OCI-LY7 (cell line): ENCODE results near the gene FN1. TPM values are rescaled to one million over a fixed set of nuclear protein-coding genes. Genes with fewer than 3 reads are reported as not detected.

Experiments
- BruUV-seq: library from RNA; stranded (reverse); fragments of 400-500 nt; replicated peaks from 2 replicates; lab custom pipeline; 2021; lab: Mats Ljungman, UMichigan
- CTCF ChIA-PET: fragments of 300-600 bp; sonication (Branson Sonifier 250); formaldehyde crosslinking; loops from one replicate; lab custom pipeline; 2022; ENCODE audit warnings: antibody characterized with exemption; ENCODE audit not compliant: unreplicated experiment; lab: Charles Lee
- POLR2A ChIA-PET: fragments of 300-600 bp; sonication (Branson Sonifier 250); formaldehyde crosslinking; loops from one replicate; lab custom pipeline; 2022; ENCODE audit warnings: antibody characterized with exemption; lab: Charles Lee
- DNase-seq: peaks from one replicate; pipeline ENCODE4 v3.0.0-alpha.2; 2015; ENCODE audit warnings: low spot score
- H2AFZ ChIP-seq: fragments of 200-600 bp; sonication (generic), shearing (Covaris generic); 2 replicates; pipeline ENCODE4 v1.6.1; 2014; ENCODE audit warnings: mild to moderate bottlenecking, antibody characterized with exemption, low read length, moderate library complexity
- H3K27ac ChIP-seq: fragments of 200-600 bp; sonication (generic); 2 replicates; pipeline ENCODE4 v1.5.1; 2014; ENCODE audit warnings: mixed run types, low read depth, mild to moderate bottlenecking, moderate library complexity, low read length, inconsistent platforms; ENCODE audit not compliant: poor library complexity, severe bottlenecking
- H3K36me3 ChIP-seq: fragments of 200-600 bp; sonication (generic); 2 replicates; pipeline ENCODE4 v1.6.1; 2014; ENCODE audit warnings: mild to moderate bottlenecking, antibody characterized with exemption, low read length, moderate library complexity, mixed read lengths; ENCODE audit not compliant: insufficient read depth
- H3K4me1 ChIP-seq: fragments of 200-600 bp; sonication (generic); 2 replicates; pipeline ENCODE4 v1.5.1; 2014; ENCODE audit warnings: mild to moderate bottlenecking, low read length; ENCODE audit not compliant: insufficient read depth, poor library complexity, severe bottlenecking
- H3K4me2 ChIP-seq: fragments of 200-600 bp; sonication (generic); 2 replicates; pipeline ENCODE4 v1.6.1; 2014; ENCODE audit warnings: mild to moderate bottlenecking, low read length
- H3K4me3 ChIP-seq: fragments of 200-600 bp; sonication (generic); 2 replicates; pipeline ENCODE4 v1.5.1; 2014; ENCODE audit warnings: mild to moderate bottlenecking, low read depth, low read length; ENCODE audit not compliant: poor library complexity, severe bottlenecking
- H3K79me2 ChIP-seq: fragments of 200-600 bp; sonication (generic); 2 replicates; pipeline ENCODE4 v1.6.1; 2016; ENCODE audit warnings: low read depth, mild to moderate bottlenecking, low read length, moderate library complexity, mixed read lengths; ENCODE audit not compliant: insufficient read depth
- H3K9me2 ChIP-seq: fragments of 200-600 bp; sonication (generic); 2 replicates; pipeline ENCODE4 v1.6.1; 2016; ENCODE audit warnings: mild to moderate bottlenecking, low read length, mixed read lengths; ENCODE audit not compliant: insufficient read depth
- H3K9me3 ChIP-seq: fragments of 200-600 bp; sonication (generic); 2 replicates; pipeline ENCODE4 v1.6.1; 2014; ENCODE audit warnings: mild to moderate bottlenecking, mixed run types, low read length, mixed read lengths
- H4K20me1 ChIP-seq: fragments of 200-600 bp; sonication (generic); 2 replicates; pipeline ENCODE4 v1.6.1; 2014; ENCODE audit warnings: mild to moderate bottlenecking, antibody characterized with exemption, low read length, moderate library complexity, mixed read lengths; ENCODE audit not compliant: insufficient read depth
- EZH2phosphoT487 ChIP-seq: fragments of 200-600 bp; sonication (generic); IDR thresholded peaks from 2 replicates; pipeline ENCODE4 v1.6.1; 2018; ENCODE audit warnings: low read depth, borderline replicate concordance, mild to moderate bottlenecking, mixed run types, antibody characterized with exemption, low read length, moderate library complexity, mixed read lengths
- intact Hi-C: fragments of 100-400 bp; cut with micrococcal nuclease; formaldehyde crosslinking; loops from one replicate; pipeline ENCODE4 v1.10.0; 2022; ENCODE audit not compliant: unreplicated experiment
- total RNA-seq, 2 experiments: library from RNA; depleted of rRNA in 1 of 2; stranded (reverse); fragments of >200 nt in 1 of 2; shearing (Covaris generic) in 1 of 2; gene quantifications; 2 replicates each; pipeline ENCODE4 v1.2.3, GENCODE V29; 2014 to 2022
- TF ChIP-seq, protein P1 (sequence below): fragments of 200-600 bp; sonication (generic); conservative IDR thresholded peaks from 2 replicates; pipeline ENCODE4 v1.5.1; 2014; ENCODE audit warnings: mild to moderate bottlenecking, antibody characterized with exemption, low read length, moderate library complexity, mixed read lengths

Gene FN1
- total RNA-seq, 2 experiments from 2014 or later = 1.3 TPM; not detected in 1

DNA sequence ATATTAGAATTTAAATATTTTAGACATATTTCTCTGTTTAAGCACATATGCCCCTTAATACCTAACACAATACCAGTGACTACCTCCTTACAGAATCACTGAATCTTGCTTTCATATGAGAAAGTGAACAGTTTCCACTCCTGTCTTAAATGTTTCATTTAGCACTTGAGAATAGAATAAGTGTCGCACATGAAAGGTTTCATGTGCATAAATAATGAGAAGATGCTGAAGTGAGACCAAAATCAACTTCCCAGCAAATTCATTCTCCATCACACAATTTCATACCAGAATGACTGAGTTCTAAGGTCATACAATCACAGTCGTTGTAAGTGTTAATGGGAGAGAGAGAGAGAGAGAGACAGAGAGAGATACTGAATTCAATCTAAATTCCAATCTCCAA, 72.8 kb downstream of the FN1 start:
- Histone ChIP-seq H3K4me1 (no peaks in the 10 kb centered on the region), H2AFZ (no peak overlapping the region), H3K9me2 (no peaks in the 10 kb centered on the region), H3K79me2 (no peaks in the 10 kb centered on the region), H3K36me3 (peaks cover 80% of the 10 kb centered on the region), H3K4me3 (no peak overlapping the region), H3K9me3 (no peaks in the 10 kb centered on the region), H4K20me1 (no peaks in the 10 kb centered on the region), H3K4me2 (no peak overlapping the region), H3K27ac (no peak overlapping the region)
- intact Hi-C loops = no loop called here
- no peak for DNase-seq
- ChIA-PET POLR2A (no interaction called here), CTCF (no interaction called here)
- no TSS peak for BruUV-seq
- no peak for TF ChIP-seq EZH2phosphoT487
- TF ChIP-seq, protein P1, sequence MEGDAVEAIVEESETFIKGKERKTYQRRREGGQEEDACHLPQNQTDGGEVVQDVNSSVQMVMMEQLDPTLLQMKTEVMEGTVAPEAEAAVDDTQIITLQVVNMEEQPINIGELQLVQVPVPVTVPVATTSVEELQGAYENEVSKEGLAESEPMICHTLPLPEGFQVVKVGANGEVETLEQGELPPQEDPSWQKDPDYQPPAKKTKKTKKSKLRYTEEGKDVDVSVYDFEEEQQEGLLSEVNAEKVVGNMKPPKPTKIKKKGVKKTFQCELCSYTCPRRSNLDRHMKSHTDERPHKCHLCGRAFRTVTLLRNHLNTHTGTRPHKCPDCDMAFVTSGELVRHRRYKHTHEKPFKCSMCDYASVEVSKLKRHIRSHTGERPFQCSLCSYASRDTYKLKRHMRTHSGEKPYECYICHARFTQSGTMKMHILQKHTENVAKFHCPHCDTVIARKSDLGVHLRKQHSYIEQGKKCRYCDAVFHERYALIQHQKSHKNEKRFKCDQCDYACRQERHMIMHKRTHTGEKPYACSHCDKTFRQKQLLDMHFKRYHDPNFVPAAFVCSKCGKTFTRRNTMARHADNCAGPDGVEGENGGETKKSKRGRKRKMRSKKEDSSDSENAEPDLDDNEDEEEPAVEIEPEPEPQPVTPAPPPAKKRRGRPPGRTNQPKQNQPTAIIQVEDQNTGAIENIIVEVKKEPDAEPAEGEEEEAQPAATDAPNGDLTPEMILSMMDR = no peak

DNA sequence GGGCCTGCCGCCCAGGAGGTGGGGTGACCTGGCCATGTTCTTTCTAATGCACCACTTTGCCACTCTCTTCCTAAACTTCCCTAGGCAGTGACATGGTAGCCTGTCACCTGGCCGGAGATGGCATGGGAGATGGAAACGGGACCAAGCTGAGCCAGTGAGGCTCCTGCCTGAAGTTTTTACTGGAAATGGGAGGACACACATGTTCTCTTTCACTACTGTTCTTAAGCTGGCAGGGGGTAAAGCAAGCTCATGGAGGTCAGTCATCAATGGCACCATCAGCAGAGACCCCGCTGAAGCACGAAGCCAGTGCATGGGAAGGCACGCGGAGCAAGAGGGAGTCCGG, 73.3 kb downstream of the FN1 start:
- Histone ChIP-seq H3K27ac (no peak overlapping the region), H3K36me3 (peaks cover 78% of the 10 kb centered on the region), H3K9me2 (no peaks in the 10 kb centered on the region), H3K9me3 (no peaks in the 10 kb centered on the region), H4K20me1 (no peaks in the 10 kb centered on the region), H3K4me3 (no peak overlapping the region), H2AFZ (no peak overlapping the region), H3K79me2 (no peaks in the 10 kb centered on the region), H3K4me1 (no peaks in the 10 kb centered on the region), H3K4me2 (no peak overlapping the region)
- intact Hi-C loops = no loop called here
- CTCF ChIA-PET = no interaction called here
- TF ChIP-seq, protein P1 = no peak
- no peak for TF ChIP-seq EZH2phosphoT487
- POLR2A ChIA-PET = interaction anchor here (0.5 kb wide), 1 partner anchor 17 kb away, joined by 5 read pairs; no protein-coding TSS in a partner anchor
- no peak for DNase-seq
- no TSS peak for BruUV-seq

DNA sequence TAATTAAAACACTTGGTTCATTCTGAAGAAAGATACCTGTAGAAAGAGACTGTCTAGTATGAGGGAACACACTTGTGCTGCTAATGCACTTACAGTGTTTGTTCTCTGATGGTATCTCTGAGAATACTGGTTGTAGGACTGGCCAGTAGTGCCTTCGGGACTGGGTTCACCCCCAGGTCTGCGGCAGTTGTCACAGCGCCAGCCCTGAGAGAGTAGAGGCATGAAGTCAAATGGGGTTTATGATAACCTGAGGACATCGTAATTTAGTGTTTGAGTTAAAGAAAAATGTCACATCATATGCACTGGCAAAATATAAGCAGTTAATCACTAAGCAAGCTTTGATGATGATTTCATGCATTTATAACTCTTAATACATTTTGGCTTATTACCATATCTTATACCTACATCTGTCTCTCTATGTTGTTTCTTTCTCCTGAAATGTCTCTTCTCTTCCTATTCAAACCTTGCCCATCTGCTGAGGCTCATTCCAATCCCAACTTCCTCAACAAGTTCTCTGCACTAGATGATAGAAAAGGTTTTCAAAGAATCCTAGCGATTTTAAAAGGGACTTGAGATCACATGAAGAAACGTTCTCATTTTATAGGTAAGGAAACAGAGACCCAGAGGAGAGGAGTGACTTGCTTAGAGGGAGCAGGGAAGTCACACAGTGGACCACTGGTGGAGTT, 73.8 kb downstream of the FN1 start:
- no peaks in the 10 kb centered on the region for H3K9me2 ChIP-seq
- POLR2A ChIA-PET = interaction anchor here (0.5 kb wide), 1 partner anchor 16 kb away, joined by 5 read pairs; no protein-coding TSS in a partner anchor
- BruUV-seq = no TSS peak

More for the DNA sequence above, 73.8 kb downstream of the FN1 start:
- DNase-seq = no peak
- Histone ChIP-seq H3K36me3 (peaks cover 78% of the 10 kb centered on the region), H2AFZ (no peak overlapping the region), H3K27ac (no peak overlapping the region), H3K9me3 (no peaks in the 10 kb centered on the region), H3K4me2 (no peak overlapping the region), H3K4me3 (no peak overlapping the region), H3K4me1 (no peaks in the 10 kb centered on the region), H4K20me1 (no peaks in the 10 kb centered on the region), H3K79me2 (no peaks in the 10 kb centered on the region)
- CTCF ChIA-PET = no interaction called here
- TF ChIP-seq, protein P1 = no peak
- no peak for TF ChIP-seq EZH2phosphoT487
- intact Hi-C loops = no loop called here
